GM12878 (cell line): ENCODE measurements around the gene GPR68. TPM values are rescaled to one million over a fixed set of nuclear protein-coding genes. Genes with fewer than 3 reads are reported as not detected.

Experiments used
- CBFB ChIP-seq: IDR thresholded peaks from 2 replicates; pipeline ENCODE4 v1.6.1; 2016; ENCODE audit warnings: antibody characterized with exemption, low read depth
- GABPA ChIP-seq: IDR thresholded peaks from 2 replicates; pipeline ENCODE4 v1.6.1; 2014; ENCODE audit warnings: antibody characterized with exemption, low read depth, mild to moderate bottlenecking, inconsistent platforms
- MEF2B ChIP-seq: fragments of 450-650 bp; IDR thresholded peaks from 2 replicates; pipeline ENCODE4 v1.6.1; 2018; ENCODE audit warnings: mild to moderate bottlenecking, moderate library complexity; ENCODE audit not compliant: partially characterized antibody, poor library complexity, severe bottlenecking
- PML ChIP-seq: IDR thresholded peaks from 2 replicates; pipeline ENCODE4 v1.6.1; 2012; ENCODE audit warnings: low read length, inconsistent platforms
- WRNIP1 ChIP-seq: IDR thresholded peaks from 2 replicates; pipeline ENCODE4 v1.6.1; 2011; ENCODE audit warnings: low read depth, low read length, improper control_type of control experiment, borderline replicate concordance
- polyA plus RNA-seq, 11 experiments: library from polyadenylated mRNA; depleted of rRNA in 4 of 11; unstranded in 6 of 11; stranded (reverse) in 5 of 11; fragments of >200 nt; fragmentation: Nextera tagmentation in 4 of 11; fragmentation: Illumina TruSeq in 1 of 11; extraction: Ambion mirVana in 4 of 11; extraction: Trizol in 1 of 11; gene quantifications; 1 replicate in 1 of 11; 2 replicates in 10 of 11; pipeline versions ENCODE4 v1.2.1 to v1.2.3, GENCODE V29; 2011 to 2016; ENCODE audit warnings: inconsistent platforms in 2 of 11, missing spikeins in 2 of 11, low read depth in 1 of 11
- total RNA-seq, 4 experiments: library from RNA; depleted of rRNA in 3 of 4; stranded (reverse); fragments of >200 nt in 3 of 4; fragmentation: Illumina TruSeq in 1 of 4; extraction: Trizol in 1 of 4; gene quantifications; 2 replicates each; pipeline versions ENCODE4 v1.2.1 to v1.2.3, GENCODE V29; 2013 to 2021
- TF ChIP-seq, protein P1 (sequence below): IDR thresholded peaks from 2 replicates; pipeline ENCODE4 v1.6.1; 2012; ENCODE audit warnings: improper control_type of control experiment, low read depth, low read length; ENCODE audit not compliant: insufficient replicate concordance
- TF ChIP-seq, protein P2 (sequence below): fragments of 450-650 bp; formaldehyde crosslinking; IDR thresholded peaks from 2 replicates; pipeline ENCODE4 v1.4.0; 2022; ENCODE audit warnings: mild to moderate bottlenecking, moderate library complexity

The GPR68 gene
- total and polyA plus RNA-seq, 10 of the 15 experiments (the other 5 are each of a cell fraction or from before 2014, with no cell fraction given) = 0.06 to 3.4 (median 1.8) TPM

DNA sequence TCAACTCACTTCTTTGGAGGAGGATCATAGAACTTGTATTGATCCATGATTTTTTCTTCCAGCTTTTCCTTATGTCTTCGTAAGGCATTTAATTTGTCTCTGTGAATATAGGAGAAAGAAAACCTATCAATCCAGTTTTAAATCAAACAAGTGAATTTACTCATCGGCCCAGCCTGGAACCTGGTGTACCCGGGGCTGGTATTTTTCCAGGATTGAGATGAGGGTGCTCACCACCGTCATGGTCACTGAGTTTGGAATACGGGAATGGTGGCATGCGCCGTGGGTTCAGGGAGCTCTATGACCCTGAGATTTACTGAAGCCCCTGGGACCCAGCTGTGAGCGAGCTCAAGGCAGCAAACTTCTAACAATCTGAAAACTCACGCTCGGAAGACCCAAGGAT, 46.5 kb upstream of the GPR68 start (continued):
- TF ChIP-seq, protein P1, sequence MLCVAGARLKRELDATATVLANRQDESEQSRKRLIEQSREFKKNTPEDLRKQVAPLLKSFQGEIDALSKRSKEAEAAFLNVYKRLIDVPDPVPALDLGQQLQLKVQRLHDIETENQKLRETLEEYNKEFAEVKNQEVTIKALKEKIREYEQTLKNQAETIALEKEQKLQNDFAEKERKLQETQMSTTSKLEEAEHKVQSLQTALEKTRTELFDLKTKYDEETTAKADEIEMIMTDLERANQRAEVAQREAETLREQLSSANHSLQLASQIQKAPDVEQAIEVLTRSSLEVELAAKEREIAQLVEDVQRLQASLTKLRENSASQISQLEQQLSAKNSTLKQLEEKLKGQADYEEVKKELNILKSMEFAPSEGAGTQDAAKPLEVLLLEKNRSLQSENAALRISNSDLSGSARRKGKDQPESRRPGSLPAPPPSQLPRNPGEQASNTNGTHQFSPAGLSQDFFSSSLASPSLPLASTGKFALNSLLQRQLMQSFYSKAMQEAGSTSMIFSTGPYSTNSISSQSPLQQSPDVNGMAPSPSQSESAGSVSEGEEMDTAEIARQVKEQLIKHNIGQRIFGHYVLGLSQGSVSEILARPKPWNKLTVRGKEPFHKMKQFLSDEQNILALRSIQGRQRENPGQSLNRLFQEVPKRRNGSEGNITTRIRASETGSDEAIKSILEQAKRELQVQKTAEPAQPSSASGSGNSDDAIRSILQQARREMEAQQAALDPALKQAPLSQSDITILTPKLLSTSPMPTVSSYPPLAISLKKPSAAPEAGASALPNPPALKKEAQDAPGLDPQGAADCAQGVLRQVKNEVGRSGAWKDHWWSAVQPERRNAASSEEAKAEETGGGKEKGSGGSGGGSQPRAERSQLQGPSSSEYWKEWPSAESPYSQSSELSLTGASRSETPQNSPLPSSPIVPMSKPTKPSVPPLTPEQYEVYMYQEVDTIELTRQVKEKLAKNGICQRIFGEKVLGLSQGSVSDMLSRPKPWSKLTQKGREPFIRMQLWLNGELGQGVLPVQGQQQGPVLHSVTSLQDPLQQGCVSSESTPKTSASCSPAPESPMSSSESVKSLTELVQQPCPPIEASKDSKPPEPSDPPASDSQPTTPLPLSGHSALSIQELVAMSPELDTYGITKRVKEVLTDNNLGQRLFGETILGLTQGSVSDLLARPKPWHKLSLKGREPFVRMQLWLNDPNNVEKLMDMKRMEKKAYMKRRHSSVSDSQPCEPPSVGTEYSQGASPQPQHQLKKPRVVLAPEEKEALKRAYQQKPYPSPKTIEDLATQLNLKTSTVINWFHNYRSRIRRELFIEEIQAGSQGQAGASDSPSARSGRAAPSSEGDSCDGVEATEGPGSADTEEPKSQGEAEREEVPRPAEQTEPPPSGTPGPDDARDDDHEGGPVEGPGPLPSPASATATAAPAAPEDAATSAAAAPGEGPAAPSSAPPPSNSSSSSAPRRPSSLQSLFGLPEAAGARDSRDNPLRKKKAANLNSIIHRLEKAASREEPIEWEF = no peak
- TF ChIP-seq WRNIP1 = no peak
- TF ChIP-seq, protein P2, sequence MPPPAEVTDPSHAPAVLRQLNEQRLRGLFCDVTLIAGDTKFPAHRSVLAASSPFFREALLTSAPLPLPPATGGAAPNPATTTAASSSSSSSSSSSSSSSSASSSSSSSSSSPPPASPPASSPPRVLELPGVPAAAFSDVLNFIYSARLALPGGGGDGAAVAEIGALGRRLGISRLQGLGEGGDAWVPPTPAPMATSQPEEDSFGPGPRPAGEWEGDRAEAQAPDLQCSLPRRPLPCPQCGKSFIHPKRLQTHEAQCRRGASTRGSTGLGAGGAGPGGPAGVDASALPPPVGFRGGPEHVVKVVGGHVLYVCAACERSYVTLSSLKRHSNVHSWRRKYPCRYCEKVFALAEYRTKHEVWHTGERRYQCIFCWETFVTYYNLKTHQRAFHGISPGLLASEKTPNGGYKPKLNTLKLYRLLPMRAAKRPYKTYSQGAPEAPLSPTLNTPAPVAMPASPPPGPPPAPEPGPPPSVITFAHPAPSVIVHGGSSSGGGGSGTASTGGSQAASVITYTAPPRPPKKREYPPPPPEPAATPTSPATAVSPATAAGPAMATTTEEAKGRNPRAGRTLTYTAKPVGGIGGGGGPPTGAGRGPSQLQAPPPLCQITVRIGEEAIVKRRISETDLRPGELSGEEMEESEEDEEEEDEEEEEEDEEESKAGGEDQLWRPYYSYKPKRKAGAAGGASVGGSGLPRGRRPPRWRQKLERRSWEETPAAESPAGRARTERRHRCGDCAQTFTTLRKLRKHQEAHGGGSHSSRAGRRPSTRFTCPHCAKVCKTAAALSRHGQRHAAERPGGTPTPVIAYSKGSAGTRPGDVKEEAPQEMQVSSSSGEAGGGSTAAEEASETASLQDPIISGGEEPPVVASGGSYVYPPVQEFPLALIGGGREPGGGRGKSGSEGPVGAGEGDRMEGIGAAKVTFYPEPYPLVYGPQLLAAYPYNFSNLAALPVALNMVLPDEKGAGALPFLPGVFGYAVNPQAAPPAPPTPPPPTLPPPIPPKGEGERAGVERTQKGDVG (CRISPR knock-in tag) = no peak
- no peak for TF ChIP-seq CBFB
- TF ChIP-seq PML = no peak
- TF ChIP-seq MEF2B = no peak
- no peak for TF ChIP-seq GABPA
- TF ChIP-seq, all 136 proteins: peak for 0
